ENCODE measurements around the gene GRK2. TPM values are rescaled to one million over a fixed set of nuclear protein-coding genes. Genes with fewer than 3 reads are reported as not detected.

The GRK2 gene
- total and polyA plus RNA-seq, 9 of the 15 experiments (the other 6 are each of a cell fraction or from before 2014, with no cell fraction given): 0.24 to 95.8 (median 56.5) TPM

DNA sequence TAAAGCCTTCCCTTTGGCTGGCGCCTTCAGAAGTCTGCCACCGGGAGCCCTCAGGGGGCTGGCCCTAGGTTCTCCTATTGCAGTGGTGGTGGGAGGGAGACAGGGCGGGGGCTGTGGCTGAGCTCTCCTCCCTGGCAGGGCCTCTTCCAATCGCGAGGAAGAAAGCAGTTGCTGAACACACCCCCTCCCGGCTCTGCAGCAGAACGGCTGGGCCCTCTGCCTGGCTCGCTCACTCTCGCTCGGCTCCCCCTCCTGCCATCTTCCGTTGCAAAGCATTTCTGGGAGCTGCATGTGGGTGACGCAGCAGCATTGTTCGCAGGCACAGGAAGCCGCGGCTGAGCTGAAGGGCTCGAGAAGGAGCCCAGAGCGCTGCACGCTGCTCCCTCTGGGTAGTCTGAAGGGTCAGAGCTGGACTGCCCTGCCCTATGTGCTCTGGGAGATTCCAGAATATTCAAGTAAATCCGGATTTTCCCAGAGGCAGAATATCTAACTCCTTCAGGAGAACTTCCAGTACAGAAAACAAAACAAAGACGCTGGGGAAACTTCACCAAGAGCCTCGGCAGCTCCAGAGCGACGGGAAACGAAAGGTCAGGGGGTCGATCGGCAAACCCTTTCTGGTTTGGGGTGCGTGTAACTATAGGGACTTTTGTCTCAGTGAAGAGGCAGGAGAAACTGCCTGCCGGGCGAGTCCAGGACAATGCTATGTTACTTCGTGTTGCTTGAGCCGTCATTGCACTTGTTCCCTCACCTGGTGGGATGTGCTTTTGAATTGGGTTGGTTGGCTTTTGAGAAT, 26.3 kb upstream of the GRK2 start (continued):
- TF ChIP-seq, protein P1, sequence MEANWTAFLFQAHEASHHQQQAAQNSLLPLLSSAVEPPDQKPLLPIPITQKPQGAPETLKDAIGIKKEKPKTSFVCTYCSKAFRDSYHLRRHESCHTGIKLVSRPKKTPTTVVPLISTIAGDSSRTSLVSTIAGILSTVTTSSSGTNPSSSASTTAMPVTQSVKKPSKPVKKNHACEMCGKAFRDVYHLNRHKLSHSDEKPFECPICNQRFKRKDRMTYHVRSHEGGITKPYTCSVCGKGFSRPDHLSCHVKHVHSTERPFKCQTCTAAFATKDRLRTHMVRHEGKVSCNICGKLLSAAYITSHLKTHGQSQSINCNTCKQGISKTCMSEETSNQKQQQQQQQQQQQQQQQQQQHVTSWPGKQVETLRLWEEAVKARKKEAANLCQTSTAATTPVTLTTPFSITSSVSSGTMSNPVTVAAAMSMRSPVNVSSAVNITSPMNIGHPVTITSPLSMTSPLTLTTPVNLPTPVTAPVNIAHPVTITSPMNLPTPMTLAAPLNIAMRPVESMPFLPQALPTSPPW (CRISPR knock-in tag; IDR thresholded peaks at IDR 0.05): peak; percentile 82
- TF ChIP-seq RBM34 (IDR thresholded peaks at IDR 0.05; ENCODE audit: borderline replicate concordance, insufficient read depth, low read length): no peak
- TF ChIP-seq EGR1 (conservative IDR thresholded peaks at IDR 0.05): peak; percentile 49; the same call in 1 of the 2 replicates
- peak; percentile 92 for TF ChIP-seq SOX6 (IDR thresholded peaks at IDR 0.05)
- TF ChIP-seq TAF1 (IDR thresholded peaks at IDR 0.05; ENCODE audit: control insufficient read depth, extremely low read depth, insufficient read depth, low read length, severe bottlenecking): peak; percentile 100
- no peak for TF ChIP-seq ZNF3 (CRISPR knock-in tag; IDR thresholded peaks at IDR 0.05)
- TF ChIP-seq, protein P2, sequence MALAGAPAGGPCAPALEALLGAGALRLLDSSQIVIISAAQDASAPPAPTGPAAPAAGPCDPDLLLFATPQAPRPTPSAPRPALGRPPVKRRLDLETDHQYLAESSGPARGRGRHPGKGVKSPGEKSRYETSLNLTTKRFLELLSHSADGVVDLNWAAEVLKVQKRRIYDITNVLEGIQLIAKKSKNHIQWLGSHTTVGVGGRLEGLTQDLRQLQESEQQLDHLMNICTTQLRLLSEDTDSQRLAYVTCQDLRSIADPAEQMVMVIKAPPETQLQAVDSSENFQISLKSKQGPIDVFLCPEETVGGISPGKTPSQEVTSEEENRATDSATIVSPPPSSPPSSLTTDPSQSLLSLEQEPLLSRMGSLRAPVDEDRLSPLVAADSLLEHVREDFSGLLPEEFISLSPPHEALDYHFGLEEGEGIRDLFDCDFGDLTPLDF (CRISPR knock-in tag; IDR thresholded peaks at IDR 0.05): peak; percentile 39; the same call in 1 of the 2 replicates
- peak; percentile 69 for TF ChIP-seq ZFX (CRISPR knock-in tag; IDR thresholded peaks at IDR 0.05)
- TF ChIP-seq TRIM24 (IDR thresholded peaks at IDR 0.05): no peak
- no peak for TF ChIP-seq ZBTB9 (CRISPR knock-in tag; IDR thresholded peaks at IDR 0.05)
- peak; percentile 92 for TF ChIP-seq TFAP4 (CRISPR knock-in tag; IDR thresholded peaks at IDR 0.05; ENCODE audit: borderline replicate concordance)
- no peak for TF ChIP-seq TFE3 (CRISPR knock-in tag; IDR thresholded peaks at IDR 0.05)
- peak; percentile 48 to 96 for TF ChIP-seq SIN3A (IDR thresholded peaks at IDR 0.05; ENCODE audit: borderline replicate concordance in 2 of 2, control insufficient read depth in 1 of 2, low read depth in 2 of 2, low read length in 2 of 2)
- no peak for TF ChIP-seq PTTG1 (tag; IDR thresholded peaks at IDR 0.05; ENCODE audit: low read depth)
- no peak; the same call in 1 of the 2 replicates for TF ChIP-seq XRCC5 (IDR thresholded peaks at IDR 0.05; ENCODE audit: low read depth, low read length)
- TF ChIP-seq ZKSCAN1 (IDR thresholded peaks at IDR 0.05; ENCODE audit: low read depth, low read length): peak; percentile 75
- TF ChIP-seq MLLT1 (IDR thresholded peaks at IDR 0.05): peak in 1 of 2 experiments; percentile 99; a peak in 2 of 4 replicates
- no peak for TF ChIP-seq HNRNPK (IDR thresholded peaks at IDR 0.05; ENCODE audit: low read depth, low read length, poor library complexity, severe bottlenecking)

Measured in K562 (cell line).